ENCODE measurements around the gene KPNA5. TPM values are rescaled to one million over a fixed set of nuclear protein-coding genes. Genes with fewer than 3 reads are reported as not detected.

The KPNA5 gene
- total and polyA plus RNA-seq, 9 of the 15 experiments (the other 6 are each of a cell fraction or from before 2014, with no cell fraction given) = 3.2 to 10.3 (median 6.5) TPM

DNA sequence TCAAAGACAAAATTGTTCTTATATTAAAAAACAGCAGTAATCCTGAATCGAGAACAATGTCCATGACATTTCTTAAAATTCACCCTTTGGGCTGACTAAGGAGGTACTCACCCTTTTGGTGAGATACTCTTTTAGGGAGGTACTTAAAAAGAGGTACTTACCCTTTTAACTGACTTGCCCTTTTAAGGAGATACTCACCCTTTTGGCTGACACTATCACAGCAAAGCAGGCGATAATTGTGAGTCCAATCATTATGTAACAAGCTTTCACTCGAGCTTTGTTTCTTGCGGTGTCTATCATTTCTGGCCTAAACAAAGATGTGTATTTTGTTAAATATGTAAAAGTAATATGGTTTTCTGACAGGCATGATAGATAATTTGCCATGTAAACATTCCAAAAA is 80.8 kb downstream of the KPNA5 start (continued):
- TF ChIP-seq, protein P1, sequence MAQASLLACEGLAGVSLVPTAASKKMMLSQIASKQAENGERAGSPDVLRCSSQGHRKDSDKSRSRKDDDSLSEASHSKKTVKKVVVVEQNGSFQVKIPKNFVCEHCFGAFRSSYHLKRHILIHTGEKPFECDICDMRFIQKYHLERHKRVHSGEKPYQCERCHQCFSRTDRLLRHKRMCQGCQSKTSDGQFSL (CRISPR knock-in tag; IDR thresholded peaks at IDR 0.05) = no peak
- TF ChIP-seq, protein P1 (tag; IDR thresholded peaks at IDR 0.05) = no peak
- TF ChIP-seq NUFIP1 (IDR thresholded peaks at IDR 0.05; ENCODE audit: partially characterized antibody) (no peak), GATA2 (CRISPR knock-in tag; IDR thresholded peaks at IDR 0.05) (no peak), POLR2H (tag; IDR thresholded peaks at IDR 0.05; ENCODE audit: low read depth) (no peak), TSC22D4 (tag; IDR thresholded peaks at IDR 0.05) (no peak), ZNF780A (CRISPR knock-in tag; IDR thresholded peaks at IDR 0.05) (no peak), THRAP3 (IDR thresholded peaks at IDR 0.05; ENCODE audit: borderline replicate concordance) (no peak), ZNF77 (CRISPR knock-in tag; IDR thresholded peaks at IDR 0.05) (no peak), IRF2 (CRISPR knock-in tag; IDR thresholded peaks at IDR 0.05) (no peak), DPF2 (IDR thresholded peaks at IDR 0.05) (0 out of 2 replicates have a peak, but pooled peaks have one; percentile 29), MIER1 (IDR thresholded peaks at IDR 0.05; ENCODE audit: low read depth) (no peak), NFXL1 (CRISPR knock-in tag; IDR thresholded peaks at IDR 0.05) (no peak), KAT7 (CRISPR knock-in tag; IDR thresholded peaks at IDR 0.05; ENCODE audit: borderline replicate concordance) (no peak), FOXJ3 (CRISPR knock-in tag; IDR thresholded peaks at IDR 0.05) (no peak), TAL1 (IDR thresholded peaks at IDR 0.05) (peak; percentile 25; the same call in 1 of the 2 replicates), SUPT5H (IDR thresholded peaks at IDR 0.05) (no peak), PRMT5 (CRISPR knock-in tag; IDR thresholded peaks at IDR 0.05) (no peak), FOXK1 (CRISPR knock-in tag; IDR thresholded peaks at IDR 0.05; ENCODE audit: borderline replicate concordance) (no peak), FOXM1 (IDR thresholded peaks at IDR 0.05; ENCODE audit: low read depth) (0 out of 2 replicates have a peak, but pooled peaks have one; percentile 49), FOXM1 (CRISPR knock-in tag; IDR thresholded peaks at IDR 0.05; ENCODE audit: low read depth) (no peak), ZNF354B (CRISPR knock-in tag; IDR thresholded peaks at IDR 0.05) (no peak), FIP1L1 (IDR thresholded peaks at IDR 0.05; ENCODE audit: low read depth, low read length, poor library complexity, severe bottlenecking) (no peak), ZNF212 (CRISPR knock-in tag; IDR thresholded peaks at IDR 0.05) (no peak), NCOR1 (IDR thresholded peaks at IDR 0.05) (0 out of 2 replicates have a peak, but pooled peaks have one; percentile 19), GABPB1 (CRISPR knock-in tag; IDR thresholded peaks at IDR 0.05) (no peak), ZNF217 (CRISPR knock-in tag; IDR thresholded peaks at IDR 0.05) (no peak), SMC3 (conservative IDR thresholded peaks at IDR 0.05; ENCODE audit: insufficient read depth, low read depth, low read length) (no peak)
- TF ChIP-seq, protein P2, sequence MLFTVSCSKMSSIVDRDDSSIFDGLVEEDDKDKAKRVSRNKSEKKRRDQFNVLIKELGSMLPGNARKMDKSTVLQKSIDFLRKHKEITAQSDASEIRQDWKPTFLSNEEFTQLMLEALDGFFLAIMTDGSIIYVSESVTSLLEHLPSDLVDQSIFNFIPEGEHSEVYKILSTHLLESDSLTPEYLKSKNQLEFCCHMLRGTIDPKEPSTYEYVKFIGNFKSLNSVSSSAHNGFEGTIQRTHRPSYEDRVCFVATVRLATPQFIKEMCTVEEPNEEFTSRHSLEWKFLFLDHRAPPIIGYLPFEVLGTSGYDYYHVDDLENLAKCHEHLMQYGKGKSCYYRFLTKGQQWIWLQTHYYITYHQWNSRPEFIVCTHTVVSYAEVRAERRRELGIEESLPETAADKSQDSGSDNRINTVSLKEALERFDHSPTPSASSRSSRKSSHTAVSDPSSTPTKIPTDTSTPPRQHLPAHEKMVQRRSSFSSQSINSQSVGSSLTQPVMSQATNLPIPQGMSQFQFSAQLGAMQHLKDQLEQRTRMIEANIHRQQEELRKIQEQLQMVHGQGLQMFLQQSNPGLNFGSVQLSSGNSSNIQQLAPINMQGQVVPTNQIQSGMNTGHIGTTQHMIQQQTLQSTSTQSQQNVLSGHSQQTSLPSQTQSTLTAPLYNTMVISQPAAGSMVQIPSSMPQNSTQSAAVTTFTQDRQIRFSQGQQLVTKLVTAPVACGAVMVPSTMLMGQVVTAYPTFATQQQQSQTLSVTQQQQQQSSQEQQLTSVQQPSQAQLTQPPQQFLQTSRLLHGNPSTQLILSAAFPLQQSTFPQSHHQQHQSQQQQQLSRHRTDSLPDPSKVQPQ (CRISPR knock-in tag; IDR thresholded peaks at IDR 0.05; ENCODE audit: borderline replicate concordance) = no peak
- TF ChIP-seq, protein P3, sequence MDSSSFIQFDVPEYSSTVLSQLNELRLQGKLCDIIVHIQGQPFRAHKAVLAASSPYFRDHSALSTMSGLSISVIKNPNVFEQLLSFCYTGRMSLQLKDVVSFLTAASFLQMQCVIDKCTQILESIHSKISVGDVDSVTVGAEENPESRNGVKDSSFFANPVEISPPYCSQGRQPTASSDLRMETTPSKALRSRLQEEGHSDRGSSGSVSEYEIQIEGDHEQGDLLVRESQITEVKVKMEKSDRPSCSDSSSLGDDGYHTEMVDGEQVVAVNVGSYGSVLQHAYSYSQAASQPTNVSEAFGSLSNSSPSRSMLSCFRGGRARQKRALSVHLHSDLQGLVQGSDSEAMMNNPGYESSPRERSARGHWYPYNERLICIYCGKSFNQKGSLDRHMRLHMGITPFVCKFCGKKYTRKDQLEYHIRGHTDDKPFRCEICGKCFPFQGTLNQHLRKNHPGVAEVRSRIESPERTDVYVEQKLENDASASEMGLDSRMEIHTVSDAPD (CRISPR knock-in tag; IDR thresholded peaks at IDR 0.05) = no peak
